Measurements from ENCODE around the gene CRTC1. TPM values are rescaled to one million over a fixed set of nuclear protein-coding genes. Genes with fewer than 3 reads are reported as not detected.

The CRTC1 gene
- total RNA-seq, 2 experiments from 2014 or later: 10.2 to 10.3 TPM

DNA sequence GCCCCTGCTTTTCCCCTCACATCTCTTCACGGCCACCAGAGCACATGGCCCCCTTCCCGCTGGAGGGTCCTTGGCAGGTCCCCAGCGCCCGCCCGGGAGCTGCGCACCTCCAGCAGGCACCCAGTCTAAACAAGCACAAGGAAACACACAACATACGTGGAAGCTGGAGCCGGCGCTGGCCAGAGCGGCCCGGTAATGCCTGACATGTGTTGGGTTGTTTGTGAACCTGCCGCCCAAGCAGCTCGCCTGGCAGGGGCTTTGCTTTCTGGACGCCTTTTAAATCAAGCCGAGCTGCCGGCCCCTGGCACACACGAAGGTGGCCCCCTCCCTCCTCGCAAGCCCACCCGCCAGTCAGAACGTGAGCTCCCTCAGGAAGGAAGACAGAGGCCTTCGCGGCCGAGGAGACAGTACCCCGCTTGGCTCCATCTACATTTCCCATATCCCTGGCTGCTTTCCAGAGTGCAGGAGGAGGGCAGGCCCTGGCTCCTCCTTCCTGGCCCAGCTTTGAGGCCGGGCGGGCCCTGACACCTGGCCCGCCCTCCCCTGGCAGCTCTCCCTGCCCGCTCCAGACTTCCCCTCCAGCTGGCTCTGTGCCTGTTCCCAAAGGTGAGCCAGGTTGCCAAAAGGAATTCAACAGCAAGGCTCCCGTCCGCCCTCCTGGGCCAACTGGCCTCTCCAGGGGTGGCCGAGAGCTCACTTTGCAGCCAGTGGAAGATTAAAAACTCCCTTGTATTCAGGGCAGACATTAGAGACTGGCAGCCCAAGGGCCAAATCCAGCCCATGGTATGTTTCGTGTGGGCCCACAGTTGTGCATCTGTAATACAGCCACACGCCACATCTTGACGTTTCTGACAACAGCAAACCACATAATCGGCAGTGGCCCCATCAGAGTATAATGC lies 78.9 kb downstream of the CRTC1 start:
- DNase-seq: no peak
- POLR2A ChIA-PET: no interaction called here
- H3K9me3 Mint-ChIP-seq: no peaks in the 10 kb centered on the region
- H3K27me3 Mint-ChIP-seq: no peaks in the 10 kb centered on the region
- H3K27ac Mint-ChIP-seq: no peak overlapping the region
- no peaks in the 10 kb centered on the region for H3K4me1 Mint-ChIP-seq
- no peak overlapping the region for H3K4me3 Mint-ChIP-seq
- no peaks in the 10 kb centered on the region for H3K36me3 Mint-ChIP-seq (ENCODE audit: low read depth)
- CTCF ChIA-PET: interaction anchor here (0.6 kb wide), 1 partner anchor 69 kb away, joined by 3 read pairs; no protein-coding TSS in a partner anchor

DNA sequence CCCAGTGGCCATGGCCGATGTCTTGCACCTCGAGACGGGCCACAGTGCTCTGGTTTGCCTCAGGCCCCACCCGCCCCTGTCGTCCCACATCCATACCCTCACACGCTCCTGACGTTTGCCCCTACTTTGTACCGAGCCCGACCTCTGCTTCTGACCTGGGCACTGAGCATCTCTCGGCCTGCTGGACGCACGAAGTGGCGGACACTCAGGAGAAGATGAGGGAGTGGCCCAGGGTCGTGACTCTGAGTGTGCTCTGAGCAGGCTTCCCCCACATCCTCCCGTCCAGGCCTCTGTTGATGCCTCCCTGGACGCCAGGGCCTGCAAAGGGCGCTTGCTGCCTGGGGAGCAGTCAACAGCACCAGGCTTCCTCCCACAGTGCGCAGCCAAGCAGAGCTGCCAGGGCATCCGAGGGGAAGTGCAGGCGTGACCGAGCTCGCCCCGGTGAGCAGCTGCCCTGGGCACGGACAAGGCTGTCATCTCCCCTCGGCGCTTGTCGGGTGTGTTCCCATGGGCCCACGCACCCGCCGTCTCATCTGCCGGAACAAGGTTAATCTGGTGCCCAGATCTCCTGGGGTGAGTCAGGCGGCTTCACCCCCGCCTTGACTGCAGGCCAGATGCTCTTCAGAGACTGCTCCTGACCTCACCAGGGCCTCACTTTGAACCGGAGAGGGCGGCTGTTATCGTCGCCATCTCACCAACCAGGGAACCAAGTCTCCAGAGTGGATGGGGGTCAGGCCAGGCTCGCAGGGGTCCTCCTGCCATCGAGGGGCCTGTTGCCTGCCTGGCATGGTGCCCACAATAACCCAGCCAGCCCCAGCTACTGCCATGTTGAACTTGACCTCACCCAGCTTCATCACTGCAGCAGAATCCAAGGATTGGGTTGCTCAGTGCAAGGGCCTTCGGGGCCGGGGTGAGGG lies 80.5 kb downstream of the CRTC1 start:
- Mint-ChIP-seq H3K27ac (no peak overlapping the region), H3K27me3 (no peaks in the 10 kb centered on the region), H3K4me3 (no peak overlapping the region), H3K9me3 (no peaks in the 10 kb centered on the region), H3K36me3 (ENCODE audit: low read depth) (no peaks in the 10 kb centered on the region), H3K4me1 (no peaks in the 10 kb centered on the region)
- CTCF ChIA-PET: interaction anchor here (0.6 kb wide), 2 partner anchors 10 to 38 kb away, joined by 3 read pairs; no protein-coding TSS in a partner anchor
- no peak for DNase-seq
- POLR2A ChIA-PET: no interaction called here

DNA sequence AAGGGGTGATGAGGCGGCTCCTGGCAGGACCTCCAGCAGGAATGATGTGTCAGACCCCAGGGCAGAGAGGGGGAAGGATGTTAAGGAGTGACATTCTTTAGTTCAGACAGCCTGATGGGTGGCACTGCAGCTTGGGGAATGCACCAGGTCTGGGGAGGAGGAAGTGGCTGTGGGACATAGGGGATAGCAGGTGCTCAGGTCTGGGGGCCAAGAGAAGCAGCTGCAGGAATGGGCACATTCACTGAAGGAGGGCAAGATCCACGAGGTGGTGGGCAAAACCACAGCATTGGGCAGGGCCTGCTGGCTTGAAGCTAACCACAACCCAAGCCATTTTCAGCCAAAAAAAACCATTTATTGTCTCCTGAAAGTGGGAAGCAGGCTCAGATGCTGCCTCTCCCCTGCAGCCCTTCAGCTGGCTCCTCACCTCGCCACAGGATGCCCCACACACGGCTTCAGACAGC lies 81.1 kb downstream of the CRTC1 start:
- H3K9me3 Mint-ChIP-seq: no peaks in the 10 kb centered on the region
- H3K27me3 Mint-ChIP-seq: no peaks in the 10 kb centered on the region
- H3K27ac Mint-ChIP-seq: no peak overlapping the region
- POLR2A ChIA-PET: no interaction called here
- CTCF ChIA-PET: interaction anchor here (0.6 kb wide), 2 partner anchors 11 to 38 kb away, joined by 3 read pairs; no protein-coding TSS in a partner anchor
- H3K36me3 Mint-ChIP-seq (ENCODE audit: low read depth): no peaks in the 10 kb centered on the region
- no peak for DNase-seq
- no peaks in the 10 kb centered on the region for H3K4me1 Mint-ChIP-seq
- no peak overlapping the region for H3K4me3 Mint-ChIP-seq

DNA sequence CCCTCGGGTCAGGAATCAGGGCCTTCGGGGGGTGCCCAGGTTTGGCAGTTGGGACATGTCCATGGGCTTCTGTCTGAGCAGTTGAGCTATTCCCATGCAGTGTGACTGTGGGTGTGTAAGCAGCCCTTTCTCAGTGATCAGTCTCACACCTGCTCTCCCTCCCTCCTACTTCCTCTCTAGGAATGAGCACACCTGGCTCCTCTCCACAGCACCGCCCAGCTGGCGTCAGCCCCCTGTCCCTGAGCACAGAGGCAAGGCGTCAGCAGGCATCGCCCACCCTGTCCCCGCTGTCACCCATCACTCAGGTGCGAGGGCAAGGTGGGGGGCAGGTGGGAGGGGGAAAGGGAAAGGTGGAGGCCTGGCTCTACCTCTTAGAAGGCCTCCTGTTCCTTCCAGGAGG lies 81.7 kb downstream of the CRTC1 start:
- DNase-seq: no peak
- ChIA-PET CTCF (interaction anchor here (0.6 kb wide), 1 partner anchor 813 kb away, joined by 3 read pairs; no protein-coding TSS in a partner anchor), POLR2A (interaction anchor here (0.6 kb wide), 1 partner anchor 121 kb away, joined by 3 read pairs; no protein-coding TSS in a partner anchor)
- H3K9me3 Mint-ChIP-seq: no peaks in the 10 kb centered on the region
- H3K36me3 Mint-ChIP-seq (ENCODE audit: low read depth): no peaks in the 10 kb centered on the region
- no peak overlapping the region for H3K4me3 Mint-ChIP-seq
- no peaks in the 10 kb centered on the region for H3K27me3 Mint-ChIP-seq
- H3K4me1 Mint-ChIP-seq: no peaks in the 10 kb centered on the region
- no peak overlapping the region for H3K27ac Mint-ChIP-seq

DNA sequence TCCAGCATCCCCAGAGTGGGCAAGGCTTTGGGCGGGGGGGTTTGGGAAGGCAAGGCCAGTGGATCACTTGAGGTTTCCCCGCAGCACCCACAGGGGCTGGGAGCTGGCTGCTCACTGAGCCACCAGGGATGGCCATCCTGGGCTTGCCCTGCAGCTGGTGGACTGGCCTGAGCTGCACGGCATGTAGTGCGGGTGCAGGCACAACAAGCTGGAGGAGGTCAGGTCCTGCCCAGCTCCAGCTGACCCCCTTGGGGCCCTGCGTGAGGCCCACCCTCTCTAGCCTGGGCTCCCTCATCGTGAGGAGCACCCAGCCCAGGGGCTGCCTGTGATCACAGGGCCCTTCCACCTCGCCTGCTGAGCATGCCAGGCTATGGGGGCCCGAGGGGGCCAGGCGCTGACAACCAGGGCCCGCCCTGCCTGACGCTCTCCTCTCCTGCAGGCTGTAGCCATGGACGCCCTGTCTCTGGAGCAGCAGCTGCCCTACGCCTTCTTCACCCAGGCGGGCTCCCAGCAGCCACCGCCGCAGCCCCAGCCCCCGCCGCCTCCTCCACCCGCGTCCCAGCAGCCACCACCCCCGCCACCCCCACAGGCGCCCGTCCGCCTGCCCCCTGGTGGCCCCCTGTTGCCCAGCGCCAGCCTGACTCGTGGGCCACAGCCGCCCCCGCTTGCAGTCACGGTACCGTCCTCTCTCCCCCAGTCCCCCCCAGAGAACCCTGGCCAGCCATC lies 84.7 kb downstream of the CRTC1 start:
- ChIA-PET POLR2A (no interaction called here), CTCF (no interaction called here)
- H3K27ac Mint-ChIP-seq: no peak overlapping the region
- H3K36me3 Mint-ChIP-seq (ENCODE audit: low read depth): no peaks in the 10 kb centered on the region
- H3K4me3 Mint-ChIP-seq: no peak overlapping the region
- no peaks in the 10 kb centered on the region for H3K27me3 Mint-ChIP-seq
- no peaks in the 10 kb centered on the region for H3K9me3 Mint-ChIP-seq
- no peaks in the 10 kb centered on the region for H3K4me1 Mint-ChIP-seq
- no peak for DNase-seq

DNA sequence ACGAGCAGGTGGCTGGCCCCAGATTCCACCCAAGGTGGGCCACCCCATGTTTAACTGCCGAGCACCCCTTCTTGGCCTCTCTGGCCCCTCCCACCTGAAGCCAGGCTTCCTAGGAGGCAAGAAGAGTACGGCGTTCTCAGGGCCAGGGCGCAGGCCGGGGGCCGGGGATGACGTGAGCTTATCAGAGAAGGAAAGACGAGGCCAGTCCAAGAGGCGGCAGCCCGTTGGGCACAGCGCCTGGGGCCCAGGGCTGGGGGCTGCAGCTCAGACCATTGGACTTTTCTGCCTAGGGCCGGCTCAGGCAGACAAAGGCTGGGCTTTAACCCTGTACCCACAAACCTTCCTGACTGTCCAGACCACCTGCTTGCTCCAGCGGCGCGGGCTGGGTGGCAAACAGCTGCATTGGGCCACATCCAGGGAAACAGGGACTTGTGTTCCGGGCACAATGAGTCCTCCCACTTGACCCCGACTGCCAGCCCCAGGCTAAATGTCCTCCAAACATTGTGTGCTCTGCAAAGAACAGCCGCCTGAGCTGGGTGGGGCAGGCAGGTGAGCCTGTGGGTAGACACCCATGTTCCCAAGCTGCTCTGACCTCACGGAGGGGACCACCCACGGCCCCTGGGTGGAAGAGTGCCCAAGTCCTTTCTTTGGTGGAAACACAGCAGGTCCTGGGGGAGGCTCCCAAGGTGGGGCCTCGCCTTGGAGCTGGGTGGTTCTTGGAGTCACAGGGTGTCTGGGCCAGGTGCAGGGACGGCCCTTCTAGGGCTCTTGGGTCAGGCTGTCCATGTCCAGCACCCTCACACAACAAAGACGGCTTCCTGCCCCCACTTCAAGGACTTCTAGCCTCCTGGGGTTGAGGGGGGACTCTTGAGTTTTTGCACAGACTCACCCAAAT lies 85.8 kb downstream of the CRTC1 start:
- H3K27ac Mint-ChIP-seq: no peak overlapping the region
- no peaks in the 10 kb centered on the region for H3K36me3 Mint-ChIP-seq (ENCODE audit: low read depth)
- no peak overlapping the region for H3K4me3 Mint-ChIP-seq
- no peaks in the 10 kb centered on the region for H3K4me1 Mint-ChIP-seq
- ChIA-PET POLR2A (no interaction called here), CTCF (no interaction called here)
- no peak for DNase-seq
- no peaks in the 10 kb centered on the region for H3K27me3 Mint-ChIP-seq
- no peaks in the 10 kb centered on the region for H3K9me3 Mint-ChIP-seq

DNA sequence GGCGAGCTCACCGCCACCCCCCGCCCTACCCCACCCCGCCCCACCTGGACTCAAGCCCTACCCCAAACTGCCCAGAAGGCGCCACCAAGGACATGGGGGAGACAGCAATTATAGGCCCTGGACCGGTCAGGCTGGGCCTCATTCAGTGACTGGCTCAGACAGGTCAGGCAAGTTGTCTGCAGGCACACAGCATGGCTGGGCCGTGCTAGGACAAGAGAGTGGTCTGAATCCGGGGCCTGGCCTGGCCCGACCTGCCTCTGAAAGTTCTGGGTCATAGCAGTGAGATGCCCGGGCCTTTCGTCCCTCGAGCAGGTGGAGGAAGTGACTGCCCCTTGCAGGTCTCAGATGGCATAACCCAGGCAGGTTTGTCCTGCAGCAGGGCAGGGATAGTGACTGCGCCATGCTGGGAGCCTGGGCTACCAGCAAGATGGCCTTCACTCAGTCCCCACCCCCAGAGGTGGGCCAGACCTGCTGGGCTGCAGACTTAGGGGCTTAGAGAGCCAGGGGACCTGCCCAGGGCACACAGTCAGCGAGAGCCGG lies 86.6 kb downstream of the CRTC1 start:
- H3K4me3 Mint-ChIP-seq: no peak overlapping the region
- peak overlapping the region; percentile 57 for H3K27ac Mint-ChIP-seq
- POLR2A ChIA-PET: no interaction called here
- H3K4me1 Mint-ChIP-seq: no peaks in the 10 kb centered on the region
- CTCF ChIA-PET: no interaction called here
- H3K27me3 Mint-ChIP-seq: no peaks in the 10 kb centered on the region
- no peaks in the 10 kb centered on the region for H3K36me3 Mint-ChIP-seq (ENCODE audit: low read depth)
- no peak for DNase-seq
- no peaks in the 10 kb centered on the region for H3K9me3 Mint-ChIP-seq

DNA sequence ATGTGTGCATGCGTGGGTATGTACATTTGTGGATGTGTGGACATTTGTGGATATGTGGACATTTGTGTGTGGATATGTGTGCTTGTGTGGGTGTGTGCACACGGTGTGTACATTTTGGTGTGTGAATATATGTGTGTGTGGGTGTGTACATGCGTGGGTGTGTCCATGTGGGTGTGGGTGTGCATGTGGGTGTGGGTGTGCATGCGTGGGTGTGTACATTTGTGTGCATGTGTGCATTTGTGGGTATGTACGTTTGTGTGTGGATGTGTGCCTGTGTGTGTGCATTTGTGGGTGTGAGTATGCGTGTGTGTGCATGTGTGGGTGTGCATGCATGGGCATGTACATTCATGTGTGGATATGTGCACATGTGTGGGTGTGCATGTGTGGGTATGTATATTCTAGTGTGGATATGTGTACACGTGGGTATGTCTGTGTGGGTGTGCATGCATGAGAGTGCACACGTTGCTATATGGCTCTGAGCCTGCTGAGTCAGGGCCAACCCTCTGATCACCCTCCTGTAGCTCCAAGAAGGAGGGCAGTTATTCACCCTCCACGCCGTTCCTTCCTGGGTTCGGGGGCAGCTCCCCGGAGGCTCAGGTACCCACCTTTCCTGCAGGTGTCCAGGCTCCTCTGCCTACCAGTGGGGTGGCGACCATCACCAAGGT lies 87.3 kb downstream of the CRTC1 start:
- DNase-seq: no peak
- CTCF ChIA-PET: no interaction called here
- no peaks in the 10 kb centered on the region for H3K36me3 Mint-ChIP-seq (ENCODE audit: low read depth)
- POLR2A ChIA-PET: no interaction called here
- no peaks in the 10 kb centered on the region for H3K27me3 Mint-ChIP-seq
- H3K9me3 Mint-ChIP-seq: no peaks in the 10 kb centered on the region
- no peak overlapping the region for H3K4me3 Mint-ChIP-seq
- H3K27ac Mint-ChIP-seq: no peak overlapping the region
- no peaks in the 10 kb centered on the region for H3K4me1 Mint-ChIP-seq

DNA sequence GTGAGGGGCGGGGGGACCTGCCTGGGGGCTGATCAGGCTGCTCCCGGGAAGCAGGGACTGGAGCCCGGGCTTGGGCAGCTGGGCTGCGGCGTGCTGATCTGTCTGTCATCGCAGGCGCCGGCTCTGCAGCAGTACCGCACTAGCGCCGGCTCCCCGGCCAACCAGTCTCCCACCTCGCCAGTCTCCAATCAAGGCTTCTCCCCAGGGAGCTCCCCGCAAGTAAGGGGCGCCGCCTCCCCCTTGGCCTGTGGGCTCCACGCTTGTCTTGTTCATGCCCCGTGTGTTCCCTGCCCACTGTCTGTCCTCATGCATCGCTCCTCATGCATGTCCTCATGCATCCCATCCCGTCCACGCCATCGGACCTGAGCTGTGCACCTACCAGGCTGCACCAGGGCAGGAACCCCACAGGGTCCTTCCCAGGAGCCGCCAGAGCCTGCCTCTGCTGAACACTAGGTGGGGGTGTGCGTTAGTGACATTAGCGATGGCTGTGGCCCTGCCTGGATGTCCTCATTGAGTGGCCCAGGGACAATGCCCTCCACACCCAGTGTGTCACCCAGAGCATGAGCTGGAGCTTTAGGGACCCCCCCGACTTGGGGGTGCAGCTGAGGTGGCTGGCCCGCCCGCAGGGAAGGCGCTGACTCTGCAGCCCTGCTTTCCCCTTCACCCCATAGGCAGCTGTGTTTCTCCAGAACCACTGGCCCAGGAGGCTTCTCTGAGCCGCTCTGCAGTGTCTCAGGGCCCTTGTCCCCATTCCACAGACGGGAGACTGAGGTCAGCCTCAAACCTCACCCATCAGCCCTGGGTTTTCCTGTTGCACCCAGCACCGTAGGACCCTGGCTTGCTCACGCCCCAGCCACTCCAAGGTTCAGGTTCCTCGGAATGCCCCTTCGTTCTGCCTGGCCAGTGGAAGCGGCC lies 88.1 kb downstream of the CRTC1 start:
- POLR2A ChIA-PET: interaction anchor here (0.6 kb wide), 1 partner anchor 180 kb away, joined by 8 read pairs; no protein-coding TSS in a partner anchor
- Mint-ChIP-seq H3K36me3 (ENCODE audit: low read depth) (no peaks in the 10 kb centered on the region), H3K4me1 (no peaks in the 10 kb centered on the region), H3K9me3 (no peaks in the 10 kb centered on the region), H3K27me3 (no peaks in the 10 kb centered on the region), H3K4me3 (no peak overlapping the region), H3K27ac (peak overlapping the region; percentile 9)
- no peak for DNase-seq
- CTCF ChIA-PET: no interaction called here

DNA sequence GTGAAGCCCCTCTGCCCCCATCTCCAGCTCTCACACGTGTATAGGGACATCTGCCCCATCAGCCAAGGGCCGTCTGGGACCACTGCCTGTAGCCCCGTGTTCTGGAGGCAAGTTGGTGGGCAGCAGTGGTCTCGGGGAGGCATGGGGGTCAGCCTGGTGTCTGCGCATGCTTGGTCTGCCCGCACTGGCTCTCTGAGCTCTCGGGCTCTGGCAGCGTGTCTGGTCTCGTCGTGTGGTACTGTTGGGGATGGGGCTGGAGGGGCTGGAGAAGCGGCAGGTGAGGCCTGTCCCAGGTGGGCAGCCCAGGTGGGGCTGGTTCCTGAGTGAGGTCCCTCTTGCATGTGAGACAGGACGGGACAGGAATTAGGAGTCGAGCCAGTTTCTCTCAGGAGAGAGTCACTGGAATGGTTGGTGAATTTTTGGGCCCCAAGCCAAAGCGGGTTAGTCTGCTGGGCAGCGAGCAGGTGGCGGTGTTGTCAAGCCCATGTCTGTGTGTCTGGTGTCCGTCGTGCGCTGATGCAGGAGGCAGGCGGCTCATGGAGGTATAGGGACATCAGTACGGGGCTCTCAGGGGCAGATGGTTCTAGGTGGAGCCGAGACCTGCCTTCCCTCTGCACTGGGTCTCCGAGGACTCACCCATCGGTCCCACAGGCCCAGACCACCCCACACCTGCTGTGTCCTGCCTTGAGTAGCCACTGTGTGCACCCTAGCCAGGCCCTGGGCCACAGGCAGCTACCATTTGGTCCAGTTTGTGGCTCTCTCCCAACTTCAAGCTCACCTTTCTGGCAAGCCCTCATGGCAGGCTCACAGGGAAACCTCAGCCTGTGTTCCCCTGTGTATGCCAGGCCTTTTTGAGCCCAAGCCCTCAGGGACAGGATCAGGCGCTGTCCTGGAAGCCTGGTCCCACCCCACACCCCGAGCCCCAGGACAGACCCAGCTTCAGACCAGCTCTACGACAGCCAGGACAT lies 89.4 kb downstream of the CRTC1 start:
- no peak for DNase-seq
- no peak overlapping the region for H3K4me3 Mint-ChIP-seq
- POLR2A ChIA-PET: no interaction called here
- CTCF ChIA-PET: no interaction called here
- H3K27ac Mint-ChIP-seq: no peak overlapping the region
- peaks cover 2% of the 10 kb centered on the region for H3K27me3 Mint-ChIP-seq
- no peaks in the 10 kb centered on the region for H3K36me3 Mint-ChIP-seq (ENCODE audit: low read depth)
- no peaks in the 10 kb centered on the region for H3K4me1 Mint-ChIP-seq
- H3K9me3 Mint-ChIP-seq: no peaks in the 10 kb centered on the region

Data from activated CD4-positive, alpha-beta T cell treated with anti-CD3 and anti-CD28 coated beads, Interleukin-2, amount 10 ng/mL, durations not matched to agents 7 days and 5 days (primary cell).